Naive B cell (primary cell): ENCODE data around the gene MT1H. TPM values are rescaled to one million over a fixed set of nuclear protein-coding genes. Genes with fewer than 3 reads are reported as not detected.
"Not testable (repeated sequence)": the region's sequence is repeated elsewhere in the genome, so short reads cannot be mapped to it uniquely, and the experiment has no call there.

ENCODE experiments used
- ATAC-seq, 2 donors: fragments of 150-1000 bp; cut with Tn5 transposase; 2 replicates each; pipeline ENCODE4 v1.10.0; 2021; ENCODE audit warnings: low read depth in 2 of 2, mild to moderate bottlenecking in 2 of 2, moderate library complexity in 2 of 2
- DNase-seq: peaks from one replicate; pipeline ENCODE4 v3.0.0; 2022
- H3K27ac Mint-ChIP-seq, 6 donors: one replicate each; pipeline ENCODE4 v1.8.0; 2020 to 2022; ENCODE audit warnings: mild to moderate bottlenecking in 6 of 6, mixed read lengths in 6 of 6, moderate library complexity in 5 of 6, inconsistent platforms in 2 of 6
- H3K27me3 Mint-ChIP-seq, 3 donors: one replicate each; pipeline ENCODE4 v1.8.0; 2021 to 2022; ENCODE audit warnings: mixed read lengths in 3 of 3, mild to moderate bottlenecking in 1 of 3
- H3K36me3 Mint-ChIP-seq, 2 donors: one replicate each; pipeline ENCODE4 v1.8.0; 2020 to 2022; ENCODE audit warnings: mixed read lengths in 2 of 2, inconsistent platforms in 1 of 2, mild to moderate bottlenecking in 1 of 2
- H3K4me1 Mint-ChIP-seq, 3 donors: one replicate each; pipeline ENCODE4 v1.8.0; 2020 to 2022; ENCODE audit warnings: mixed read lengths in 3 of 3, inconsistent platforms in 1 of 3, mild to moderate bottlenecking in 1 of 3, moderate library complexity in 1 of 3
- H3K4me3 Mint-ChIP-seq, 8 donors: one replicate each; pipeline ENCODE4 v1.8.0; 2020 to 2022; ENCODE audit warnings: mild to moderate bottlenecking in 8 of 8, mixed read lengths in 8 of 8, moderate library complexity in 8 of 8, inconsistent platforms in 2 of 8
- H3K9me3 Mint-ChIP-seq, 7 donors: one replicate each; pipeline ENCODE4 v1.8.0; 2020 to 2022; ENCODE audit warnings: mixed read lengths in 7 of 7, mild to moderate bottlenecking in 5 of 7, inconsistent platforms in 2 of 7, moderate library complexity in 1 of 7
- polyA plus RNA-seq, 6 donors: library from polyadenylated mRNA; unstranded; fragments of 300-500 nt; fragmentation: Illumina TruSeq; gene quantifications; one replicate each; pipeline ENCODE4 v1.2.3, GENCODE V29; 2021; ENCODE audit warnings: low read depth in 6 of 6

Gene MT1H
- polyA plus RNA-seq, 6 donors from 2014 or later: not detected

GRCh38 chr16:56673921-56674320 is 4.3 kb downstream of the MT1H start:
- Mint-ChIP-seq H3K36me3 (peaks cover 0 to 7% of the 10 kb centered on the region in 2 donors), H3K27ac (no peak overlapping the region), H3K27me3 (peaks cover 55 to 88% (median 88%) of the 10 kb centered on the region in 3 donors), H3K4me3 (no peak overlapping the region), H3K9me3 (peaks cover 0 to 4% (median 0%) of the 10 kb centered on the region in 7 donors), H3K4me1 (peaks cover 7 to 27% (median 20%) of the 10 kb centered on the region in 3 donors)
- DNase-seq (no peak), ATAC-seq (peak; percentile 57 to 64)

GRCh38 chr16:56674570-56674969 is 5.0 kb downstream of the MT1H start:
- not testable (repeated sequence) for H3K4me3 Mint-ChIP-seq, H3K9me3 Mint-ChIP-seq, H3K27ac Mint-ChIP-seq, DNase-seq, ATAC-seq, H3K36me3 Mint-ChIP-seq
- H3K4me1 Mint-ChIP-seq: peaks cover 7 to 21% (median 16%) of the 10 kb centered on the region in 3 donors
- H3K27me3 Mint-ChIP-seq: peaks cover 51 to 82% (median 82%) of the 10 kb centered on the region in 3 donors

- peaks cover 0 to 4% (median 0%) of the 10 kb centered on the region in 7 donors for H3K9me3 Mint-ChIP-seq
- peaks cover 48 to 72% (median 71%) of the 10 kb centered on the region in 3 donors for H3K27me3 Mint-ChIP-seq
- no peak for DNase-seq
- ATAC-seq: peak; percentile 43 to 50
- H3K4me1 Mint-ChIP-seq: peaks cover 5 to 17% (median 14%) of the 10 kb centered on the region in 3 donors
- no peak overlapping the region for H3K27ac Mint-ChIP-seq
- H3K36me3 Mint-ChIP-seq: peaks cover 0 to 7% of the 10 kb centered on the region in 2 donors
- H3K4me3 Mint-ChIP-seq: peak overlapping the region in 4 of 8 donors; percentile 45 to 70 (median 51)
Measured at GRCh38 chr16:56675685-56676210, 6.1 kb downstream of the MT1H start.

GRCh38 chr16:56677474-56677873 is 7.9 kb downstream of the MT1H start:
- H3K27ac Mint-ChIP-seq: no peak overlapping the region
- no peak for DNase-seq
- H3K9me3 Mint-ChIP-seq: peaks cover 0 to 4% (median 0%) of the 10 kb centered on the region in 7 donors
- H3K36me3 Mint-ChIP-seq: peaks cover 0 to 7% of the 10 kb centered on the region in 2 donors
- peaks cover 36 to 64% (median 54%) of the 10 kb centered on the region in 3 donors for H3K27me3 Mint-ChIP-seq
- peaks cover 13 to 30% (median 22%) of the 10 kb centered on the region in 3 donors for H3K4me1 Mint-ChIP-seq
- ATAC-seq: no peak
- H3K4me3 Mint-ChIP-seq: peak overlapping the region in 1 of 8 donors; percentile 15

- ATAC-seq (no peak), DNase-seq (no peak)
- no peak overlapping the region for H3K4me3 Mint-ChIP-seq
- H3K27ac Mint-ChIP-seq: no peak overlapping the region
- peaks cover 16 to 40% (median 28%) of the 10 kb centered on the region in 3 donors for H3K4me1 Mint-ChIP-seq
- H3K36me3 Mint-ChIP-seq: peaks cover 0 to 7% of the 10 kb centered on the region in 2 donors
- H3K27me3 Mint-ChIP-seq: peaks cover 25 to 55% (median 42%) of the 10 kb centered on the region in 3 donors
- peaks cover 0 to 4% (median 0%) of the 10 kb centered on the region in 7 donors for H3K9me3 Mint-ChIP-seq
Measured at GRCh38 chr16:56679078-56679730, 9.6 kb downstream of the MT1H start.

GRCh38 chr16:56679818-56680217 is 10.2 kb downstream of the MT1H start:
- ATAC-seq (no peak), DNase-seq (no peak)
- Mint-ChIP-seq H3K4me3 (no peak overlapping the region), H3K4me1 (peaks cover 16 to 40% (median 27%) of the 10 kb centered on the region in 3 donors), H3K27me3 (peaks cover 24 to 53% (median 41%) of the 10 kb centered on the region in 3 donors), H3K27ac (no peak overlapping the region), H3K36me3 (peaks cover 0 to 7% of the 10 kb centered on the region in 2 donors), H3K9me3 (peaks cover 0 to 4% (median 0%) of the 10 kb centered on the region in 7 donors)

- peaks cover 12 to 36% (median 27%) of the 10 kb centered on the region in 3 donors for H3K27me3 Mint-ChIP-seq
- H3K36me3 Mint-ChIP-seq: peaks cover 0 to 7% of the 10 kb centered on the region in 2 donors
- ATAC-seq (peak; percentile 98 to 99), DNase-seq (peak; percentile 47)
- peak within 1 kb of the TSS in 5 of 6 donors; percentile 24 to 91 (median 30) for H3K27ac Mint-ChIP-seq
- peaks cover 11 to 23% (median 18%) of the 10 kb centered on the region in 3 donors for H3K4me1 Mint-ChIP-seq
- H3K9me3 Mint-ChIP-seq: peaks cover 0 to 4% (median 0%) of the 10 kb centered on the region in 7 donors
- H3K4me3 Mint-ChIP-seq: peak within 1 kb of the TSS; percentile 84 to 94 (median 92)
Measured at GRCh38 chr16:56681939-56682702, 12.5 kb downstream of the MT1H start, which contains the start of gene MT1X. Gene MT1X (plus strand): TSS chr16:56682470. CDS start chr16:56682541, 71 bp downstream.

GRCh38 chr16:56682703-56683397 is 13.2 kb downstream of the MT1H start:
- no peak for DNase-seq
- Mint-ChIP-seq H3K4me1 (peaks cover 11 to 23% (median 18%) of the 10 kb centered on the region in 3 donors), H3K27ac (peak overlapping the region in 1 of 6 donors; percentile 9), H3K27me3 (peaks cover 12 to 29% (median 24%) of the 10 kb centered on the region in 3 donors), H3K36me3 (peaks cover 0 to 7% of the 10 kb centered on the region in 2 donors), H3K9me3 (peaks cover 0 to 4% (median 0%) of the 10 kb centered on the region in 7 donors), H3K4me3 (peak overlapping the region; percentile 84 to 94 (median 92))
- ATAC-seq: no peak

GRCh38 chr16:56683424-56684172 is 14.0 kb downstream of the MT1H start:
- H3K27ac Mint-ChIP-seq: no peak overlapping the region
- H3K4me3 Mint-ChIP-seq: peak overlapping the region in 7 of 8 donors; percentile 32 to 93 (median 69)

GRCh38 chr16:56684256-56684925 is 14.8 kb downstream of the MT1H start:
- H3K36me3 Mint-ChIP-seq: peaks cover 0 to 7% of the 10 kb centered on the region in 2 donors
- H3K4me3 Mint-ChIP-seq: no peak overlapping the region
- ATAC-seq (no peak), DNase-seq (no peak)
- peaks cover 0 to 4% (median 0%) of the 10 kb centered on the region in 7 donors for H3K9me3 Mint-ChIP-seq
- H3K27ac Mint-ChIP-seq: peak overlapping the region in 1 of 6 donors; percentile 83
- H3K27me3 Mint-ChIP-seq: peaks cover 12 to 34% (median 32%) of the 10 kb centered on the region in 3 donors
- peaks cover 11 to 23% (median 18%) of the 10 kb centered on the region in 3 donors for H3K4me1 Mint-ChIP-seq

More at GRCh38 chr16:56683424-56684172, 14.0 kb downstream of the MT1H start:
- peaks cover 11 to 23% (median 18%) of the 10 kb centered on the region in 3 donors for H3K4me1 Mint-ChIP-seq
- peaks cover 0 to 7% of the 10 kb centered on the region in 2 donors for H3K36me3 Mint-ChIP-seq
- peaks cover 12 to 28% (median 28%) of the 10 kb centered on the region in 3 donors for H3K27me3 Mint-ChIP-seq
- ATAC-seq (no peak), DNase-seq (no peak)
- peaks cover 0 to 4% (median 0%) of the 10 kb centered on the region in 7 donors for H3K9me3 Mint-ChIP-seq

GRCh38 chr16:56684926-56685590 is 15.4 kb downstream of the MT1H start:
- Mint-ChIP-seq H3K27ac (no peak overlapping the region), H3K9me3 (peaks cover 0 to 4% (median 0%) of the 10 kb centered on the region in 7 donors), H3K4me1 (peaks cover 11 to 23% (median 18%) of the 10 kb centered on the region in 3 donors), H3K4me3 (peak overlapping the region in 1 of 8 donors; percentile 7), H3K27me3 (peaks cover 13 to 41% (median 39%) of the 10 kb centered on the region in 3 donors), H3K36me3 (peaks cover 0 to 7% of the 10 kb centered on the region in 2 donors)
- DNase-seq: no peak
- no peak for ATAC-seq
